Activated CD4-positive, alpha-beta T cell treated with anti-CD3 and anti-CD28 coated beads, Interleukin-2, amount 10 ng/mL, durations not matched to agents 7 days and 5 days (primary cell): ENCODE results near the gene MUCL3. TPM values are rescaled to one million over a fixed set of nuclear protein-coding genes. Genes with fewer than 3 reads are reported as not detected.
"Not testable (repeated sequence)": the region's sequence is repeated elsewhere in the genome, so short reads cannot be mapped to it uniquely, and the experiment has no call there.

ENCODE experiments used
- CTCF ChIA-PET: fragments of 350-600 bp; sonication (Branson Sonifier 250); formaldehyde crosslinking; loops from one replicate; lab custom pipeline; 2021; ENCODE audit warnings: antibody characterized with exemption; lab: Charles Lee
- POLR2A ChIA-PET: fragments of 350-600 bp; sonication (Branson Sonifier 250); formaldehyde crosslinking; loops from one replicate; lab custom pipeline; 2021; ENCODE audit warnings: antibody characterized with exemption; lab: Charles Lee
- DNase-seq: peaks from one replicate; pipeline ENCODE4 v3.0.0-alpha.2; 2020
- H3K27ac Mint-ChIP-seq: one replicate; pipeline ENCODE4 v1.8.0; 2021; ENCODE audit warnings: mild to moderate bottlenecking, moderate library complexity, mixed read lengths
- H3K27me3 Mint-ChIP-seq: one replicate; pipeline ENCODE4 v1.8.0; 2021; ENCODE audit warnings: mixed read lengths
- H3K36me3 Mint-ChIP-seq: one replicate; pipeline ENCODE4 v1.8.0; 2021; ENCODE audit warnings: low read depth, mixed read lengths
- H3K4me1 Mint-ChIP-seq: one replicate; pipeline ENCODE4 v1.8.0; 2021; ENCODE audit warnings: mixed read lengths
- H3K4me3 Mint-ChIP-seq: one replicate; pipeline ENCODE4 v1.8.0; 2021; ENCODE audit warnings: mild to moderate bottlenecking, moderate library complexity, mixed read lengths
- H3K9me3 Mint-ChIP-seq: one replicate; pipeline ENCODE4 v1.8.0; 2021; ENCODE audit warnings: mixed read lengths
- total RNA-seq, 2 experiments: library from RNA; stranded (reverse); gene quantifications; one replicate each; pipeline ENCODE4 v1.2.3, GENCODE V29; 2021

The MUCL3 gene
- total RNA-seq, 2 experiments from 2014 or later: not detected

DNA sequence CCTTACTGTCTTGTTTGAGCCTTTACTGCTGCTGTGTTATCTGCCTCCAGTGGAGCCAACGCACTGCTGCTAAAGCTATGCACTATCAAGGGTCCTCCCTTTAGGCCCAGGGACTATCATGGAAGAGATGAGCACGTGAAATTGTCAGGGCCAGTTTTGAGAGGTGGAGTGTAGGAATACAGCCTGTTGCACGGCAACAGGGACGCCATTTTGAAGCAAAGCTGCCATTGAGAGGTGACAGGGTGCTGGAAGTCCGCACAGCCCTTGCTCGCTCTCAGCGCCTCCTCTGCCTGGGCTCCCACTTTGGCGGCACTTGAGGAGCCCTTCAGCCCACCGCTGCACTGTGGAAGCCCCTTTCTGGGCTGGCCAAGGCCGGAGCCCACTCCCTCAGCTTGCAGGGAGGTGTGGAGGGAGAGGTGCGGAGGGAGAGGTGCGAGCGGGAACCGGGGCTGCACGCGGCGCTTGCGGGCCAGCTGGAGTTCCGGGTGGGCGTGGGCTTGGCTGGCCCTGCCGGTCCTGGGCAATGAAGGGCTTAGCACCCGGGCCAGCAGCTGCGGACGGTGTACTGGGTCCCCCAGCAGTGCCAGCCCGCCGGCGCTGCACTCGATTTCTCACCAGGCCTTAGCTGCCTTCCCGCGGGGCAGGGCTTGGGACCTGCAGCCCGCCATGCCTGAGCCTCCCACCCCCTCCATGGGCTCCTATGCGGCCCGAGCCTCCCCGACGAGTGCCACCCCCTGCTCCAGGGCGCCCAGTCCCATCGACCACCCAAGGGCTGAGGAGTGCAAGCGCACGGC is 59.5 kb downstream of the MUCL3 start:
- CTCF ChIA-PET, POLR2A ChIA-PET, H3K27ac Mint-ChIP-seq, DNase-seq, H3K4me3 Mint-ChIP-seq, H3K4me1 Mint-ChIP-seq, H3K9me3 Mint-ChIP-seq, H3K27me3 Mint-ChIP-seq, H3K36me3 Mint-ChIP-seq: not testable (repeated sequence)

DNA sequence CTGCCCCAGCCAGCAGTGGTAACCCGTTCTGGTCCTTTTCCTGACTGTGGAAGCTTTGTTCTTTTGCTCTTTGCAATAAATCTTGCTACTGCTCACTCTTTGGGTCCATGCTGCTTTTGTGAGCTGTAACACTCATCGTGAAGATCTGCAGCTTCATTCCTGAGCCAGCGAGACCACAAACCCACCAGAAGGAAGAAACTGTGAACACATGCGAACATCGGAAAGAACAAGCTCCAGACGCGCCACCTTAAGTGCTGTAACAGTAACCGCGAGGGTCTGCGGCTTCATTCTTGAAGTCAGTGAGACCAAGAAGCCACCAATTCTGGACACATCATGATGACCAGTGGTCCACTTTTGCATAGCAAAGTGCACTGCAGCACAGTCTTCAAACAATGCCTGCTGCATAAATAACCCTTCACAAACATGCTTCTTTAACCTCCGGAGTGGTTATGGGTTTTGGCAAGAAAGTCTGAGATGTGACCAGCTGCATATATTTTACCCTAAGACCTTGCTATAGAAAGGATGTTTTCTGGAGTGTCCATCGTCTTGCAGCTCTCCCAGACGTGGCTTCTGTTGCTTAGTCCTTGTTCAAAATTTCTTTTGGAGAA is 60.6 kb downstream of the MUCL3 start:
- Mint-ChIP-seq H3K27me3 (peaks cover 5% of the 10 kb centered on the region), H3K27ac (no peak overlapping the region), H3K4me3 (no peak overlapping the region), H3K4me1 (peaks cover 2% of the 10 kb centered on the region), H3K36me3 (no peaks in the 10 kb centered on the region), H3K9me3 (no peaks in the 10 kb centered on the region)
- POLR2A ChIA-PET: no interaction called here
- CTCF ChIA-PET: interaction anchor here (1.1 kb wide), 1 partner anchor 17 kb away, joined by 3 read pairs; no protein-coding TSS in a partner anchor
- no peak for DNase-seq

DNA sequence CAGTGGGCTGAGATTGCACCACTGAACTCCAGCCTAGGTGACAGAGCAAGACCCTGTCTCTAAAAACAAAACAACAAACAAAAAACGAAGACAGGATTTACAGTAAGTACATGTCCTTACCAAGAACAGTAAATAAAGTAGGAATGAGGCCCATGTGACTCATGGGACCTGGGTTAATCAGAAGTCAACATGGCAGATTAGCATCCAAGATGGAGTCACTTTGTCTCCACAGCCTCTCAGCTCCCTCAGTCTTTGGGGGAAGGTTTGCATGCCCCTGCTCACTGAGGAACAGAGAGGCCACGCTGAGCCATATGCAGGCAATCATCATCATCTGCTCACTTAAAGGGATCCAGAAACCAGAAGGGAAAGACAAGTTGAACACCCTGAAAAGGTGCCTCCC is 61.7 kb downstream of the MUCL3 start:
- Mint-ChIP-seq H3K4me1 (peaks cover 2% of the 10 kb centered on the region), H3K27ac (no peak overlapping the region), H3K36me3 (no peaks in the 10 kb centered on the region), H3K4me3 (no peak overlapping the region), H3K27me3 (peaks cover 9% of the 10 kb centered on the region), H3K9me3 (no peaks in the 10 kb centered on the region)
- CTCF ChIA-PET: interaction anchor here (1.1 kb wide), 1 partner anchor 18 kb away, joined by 3 read pairs; no protein-coding TSS in a partner anchor
- no peak for DNase-seq
- POLR2A ChIA-PET: no interaction called here

Other genes with a start within 250 kb of the MUCL3 start
- gene NRM, start 250.0 kb upstream of the MUCL3 start, total RNA-seq: 10 to 100 TPM; 43.1 to 58.8 TPM
- 10 to 100 TPM; 46.8 to 53.2 TPM for gene MDC1, start 223.7 kb upstream of the MUCL3 start, total RNA-seq
- gene TUBB, start 220.6 kb upstream of the MUCL3 start, total RNA-seq: 1,000 to 10,000 TPM; 1,494 to 1,661 TPM
- gene FLOT1, start 198.3 kb upstream of the MUCL3 start, total RNA-seq: 100 to 1,000 TPM; 199 to 213 TPM
- 10 to 100 TPM; 30.5 to 34.9 TPM for gene IER3, start 196.4 kb upstream of the MUCL3 start, total RNA-seq
- 1 to 10 TPM; 4.5 to 5.6 TPM for gene DDR1, start 56.5 kb upstream of the MUCL3 start, total RNA-seq
- 10 to 100 TPM; 28.5 to 34.1 TPM for gene GTF2H4, start 32.8 kb upstream of the MUCL3 start, total RNA-seq
- 10 to 100 TPM; 34.3 to 40.2 TPM for gene VARS2, start 26.7 kb upstream of the MUCL3 start, total RNA-seq
- not detected for gene SFTA2, start 8.8 kb upstream of the MUCL3 start, total RNA-seq
- not detected for gene MUC21, start 42.7 kb downstream of the MUCL3 start, total RNA-seq
- gene MUC22, start 69.5 kb downstream of the MUCL3 start, total RNA-seq: not detected
- not detected for gene C6orf15, start 171.6 kb downstream of the MUCL3 start, total RNA-seq
- gene PSORS1C1, start 173.8 kb downstream of the MUCL3 start, total RNA-seq: under 1 TPM in 1 of 2 experiments, not detected in 1; 0.57 TPM
- gene CDSN, start 179.5 kb downstream of the MUCL3 start, total RNA-seq: not detected
- gene PSORS1C2, start 198.1 kb downstream of the MUCL3 start, total RNA-seq: not detected
- 10 to 100 TPM; 43.4 to 44.7 TPM for gene CCHCR1, start 216.8 kb downstream of the MUCL3 start, total RNA-seq
- 10 to 100 TPM; 86.3 to 86.7 TPM for gene TCF19, start 217.6 kb downstream of the MUCL3 start, total RNA-seq
- under 1 TPM in 1 of 2 experiments, not detected in 1; 0.20 TPM for gene POU5F1, start 229.7 kb downstream of the MUCL3 start, total RNA-seq